NCI-H2196 (cell line): Measurements from ENCODE around the gene L3HYPDH.
"Not testable (repeated sequence)": the region's sequence is repeated elsewhere in the genome, so short reads cannot be mapped to it uniquely, and the experiment has no call there.

Experiments used
- DNase-seq: peaks from one replicate; lab custom pipeline; 2025; ENCODE audit not compliant: unreplicated experiment; lab: John Stamatoyannopoulos, UW

Gene L3HYPDH

GRCh38 chr14:59480166-59480565, 4.0 kb downstream of the L3HYPDH start:
- DNase-seq: no peak

DNA sequence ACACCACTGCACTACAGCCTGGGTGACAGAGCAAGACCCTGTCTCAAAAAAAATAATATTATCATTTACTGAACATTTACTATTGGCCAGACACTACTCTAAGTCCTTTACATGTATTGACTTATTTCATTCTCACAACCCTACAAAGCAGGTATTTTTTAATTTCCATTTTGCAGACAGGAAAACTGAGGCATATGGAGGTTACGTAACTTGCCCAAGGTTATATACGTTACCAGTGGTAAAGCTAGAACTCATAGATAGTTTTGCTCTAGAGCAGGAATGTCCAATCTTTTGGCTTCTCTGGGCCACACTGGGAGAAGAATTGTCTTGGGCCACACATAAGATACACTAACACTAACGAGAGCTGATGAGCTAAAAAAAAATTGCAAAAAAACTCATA, 5.7 kb downstream of the L3HYPDH start:
- no peak for DNase-seq

DNA sequence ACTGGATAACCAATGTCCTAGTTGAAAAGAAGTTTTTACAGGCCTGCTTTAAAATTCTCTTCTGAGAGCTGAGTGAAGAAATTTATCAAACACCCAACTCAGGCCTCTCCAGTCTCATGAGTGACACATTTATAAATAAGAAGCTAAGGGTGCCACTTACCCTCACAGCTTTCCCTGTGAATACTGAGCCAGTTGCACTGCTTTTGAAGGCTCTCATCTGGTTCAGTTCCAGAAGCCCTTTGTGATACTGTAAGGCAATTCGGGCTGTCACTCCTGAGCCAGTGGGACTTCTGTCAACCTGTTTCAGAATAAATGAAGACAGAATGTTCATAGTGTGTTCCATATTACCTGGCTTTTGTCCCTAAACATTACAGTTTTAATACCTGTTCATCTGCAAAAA, 8.5 kb downstream of the L3HYPDH start:
- DNase-seq: no peak

DNA sequence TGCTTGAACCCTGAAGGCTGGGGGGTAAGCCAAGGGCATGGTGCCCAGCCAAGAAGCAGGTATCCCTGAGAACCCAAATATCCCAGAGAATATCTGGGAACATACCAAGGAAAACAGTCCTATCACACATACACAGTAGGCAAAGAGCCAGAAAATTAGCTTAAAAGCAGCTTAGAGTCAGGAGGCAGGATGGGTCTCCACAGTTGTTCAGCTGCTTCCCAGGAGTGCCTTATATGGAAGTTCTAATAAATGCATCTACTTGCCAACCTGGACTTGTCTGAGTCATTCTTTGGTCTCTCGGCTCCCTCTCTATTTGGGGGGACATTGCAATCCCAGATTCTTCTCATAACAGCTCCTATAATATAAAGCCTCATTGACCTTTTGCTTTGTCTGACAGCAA, 10.0 kb downstream of the L3HYPDH start:
- no peak for DNase-seq

- DNase-seq: peak; percentile 49
Measured at GRCh38 chr14:59465316-59466135, 18.7 kb downstream of the L3HYPDH start, which contains the start of gene GPR135. GPR135 (minus strand) TSS chr14:59465380; CDS start chr14:59465226, 154 bp downstream.

- peak; percentile 49 for DNase-seq
Measured at GRCh38 chr14:59464486-59465315, 19.5 kb downstream of the L3HYPDH start.

DNA sequence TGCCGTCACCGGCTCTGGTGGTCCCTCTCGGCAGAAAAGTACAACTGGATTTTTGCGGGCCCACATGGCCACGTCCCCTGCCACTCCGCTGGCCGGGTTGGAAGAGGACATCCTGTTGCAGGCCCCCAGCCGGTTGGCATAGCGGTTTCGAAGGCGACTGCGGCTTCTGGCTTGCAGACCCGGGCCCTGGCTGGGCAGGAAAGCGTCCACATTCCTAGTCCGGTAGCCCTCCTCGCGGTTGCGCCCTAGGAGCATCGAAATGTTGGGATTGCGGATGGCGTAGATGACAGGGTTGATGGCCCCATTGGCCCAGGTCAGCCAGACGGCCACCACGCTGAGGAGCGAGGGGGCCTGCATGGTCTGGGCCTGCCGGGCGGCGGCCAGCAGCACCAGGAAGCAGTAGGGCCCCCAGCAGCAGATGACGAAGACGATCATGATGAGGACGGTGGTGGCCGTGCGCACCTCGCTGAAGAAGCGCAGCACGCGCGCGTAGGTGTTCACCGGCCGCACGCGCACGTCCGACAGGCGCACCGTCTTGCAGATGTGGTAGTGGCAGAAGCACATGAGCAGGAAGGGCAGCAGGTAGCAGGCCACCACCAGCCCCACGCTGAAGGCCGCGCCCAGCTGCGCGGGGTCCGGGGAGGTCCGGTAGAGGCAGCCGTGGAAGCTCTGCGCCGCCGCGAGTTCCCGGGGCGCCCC, 20.3 kb downstream of the L3HYPDH start:
- DNase-seq: no peak

GRCh38 chr14:59461891-59462290, 22.3 kb downstream of the L3HYPDH start:
- no peak for DNase-seq

DNA sequence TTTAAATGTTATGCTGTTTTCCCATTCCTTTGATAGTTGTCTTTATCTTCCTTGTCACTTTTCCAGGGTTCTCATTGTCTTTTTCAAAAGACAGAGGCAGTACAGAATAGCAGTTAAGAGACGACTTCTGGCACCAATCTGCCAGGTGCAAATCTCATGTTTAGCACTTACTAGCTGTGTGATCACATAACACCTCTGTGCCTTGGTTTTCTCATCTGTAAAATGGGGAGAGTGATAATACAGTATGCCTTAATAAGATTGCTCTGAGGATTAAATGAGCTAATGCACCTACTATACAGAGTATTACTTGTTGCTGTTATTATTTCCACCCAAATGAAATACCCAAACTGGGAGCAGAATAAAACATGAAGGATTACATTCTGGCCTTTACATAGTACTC, 23.8 kb downstream of the L3HYPDH start:
- no peak for DNase-seq

DNA sequence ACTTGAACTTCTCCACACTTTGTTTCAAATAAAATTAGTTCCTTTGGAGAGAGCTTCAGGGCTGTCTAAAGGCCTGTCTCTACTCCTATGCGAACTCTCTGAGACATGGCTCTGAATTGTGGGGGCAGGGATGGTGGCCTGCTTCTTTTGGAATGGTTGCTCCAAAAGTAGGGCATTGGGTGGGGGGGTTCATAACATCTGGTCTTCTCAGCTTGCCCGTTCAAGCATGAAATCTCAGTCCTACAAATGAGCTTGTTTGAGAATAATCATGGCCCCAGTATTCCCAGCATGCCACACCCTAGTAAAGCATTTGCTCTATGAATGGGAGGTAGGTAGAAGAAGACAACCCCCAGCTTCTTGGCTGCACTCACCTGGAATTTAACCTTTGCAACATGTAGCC, 25.7 kb downstream of the L3HYPDH start:
- DNase-seq: no peak

- no peak for DNase-seq
Measured at GRCh38 chr14:59455411-59455810, 28.8 kb downstream of the L3HYPDH start.

- no peak for DNase-seq
Measured at GRCh38 chr14:59454139-59454538, 30.1 kb downstream of the L3HYPDH start.

- no peak for DNase-seq
Measured at GRCh38 chr14:59451849-59452248, 32.4 kb downstream of the L3HYPDH start.

- DNase-seq: no peak
Measured at GRCh38 chr14:59450716-59451115, 33.5 kb downstream of the L3HYPDH start.

DNA sequence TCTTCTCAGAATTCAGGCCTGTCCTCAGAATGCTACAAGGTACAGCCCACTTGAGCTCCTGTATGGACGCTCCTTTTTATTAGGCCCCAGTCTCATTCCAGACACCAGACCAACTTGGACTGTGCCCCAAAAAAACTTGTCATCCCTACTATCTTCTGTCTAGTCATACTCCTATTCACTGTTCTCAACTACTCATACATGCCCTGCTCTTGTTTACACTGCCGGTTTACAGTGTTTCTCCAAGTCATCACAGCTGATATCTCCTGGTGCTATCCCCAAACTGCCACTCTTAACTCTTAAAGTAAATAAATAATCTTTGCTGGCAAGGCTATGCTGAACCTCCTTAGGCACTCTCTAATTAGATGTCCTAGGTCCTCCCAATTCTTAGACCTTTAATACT, 35.5 kb downstream of the L3HYPDH start:
- DNase-seq: not testable (repeated sequence)

GRCh38 chr14:59439256-59439965, 44.8 kb downstream of the L3HYPDH start:
- no peak for DNase-seq

DNA sequence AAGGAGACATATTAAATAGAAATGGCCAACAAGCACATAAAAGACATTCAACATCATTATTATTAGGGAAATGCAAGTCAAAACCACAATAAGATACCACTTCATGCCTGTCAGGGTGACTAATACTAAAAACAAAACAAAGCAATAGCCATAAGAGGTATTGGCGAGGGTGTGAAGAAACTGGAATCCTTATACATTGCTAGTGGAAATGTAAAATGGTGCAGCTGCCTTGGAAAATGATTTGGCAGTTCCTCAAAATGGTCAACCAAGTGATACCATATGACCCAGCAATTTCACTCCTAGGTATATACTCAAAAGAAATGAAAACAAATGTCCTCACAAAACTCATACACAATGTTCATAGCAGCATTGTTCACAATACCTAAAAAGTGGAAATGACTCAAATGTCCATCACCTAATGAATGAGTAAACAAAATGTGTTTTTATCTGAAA, 46.0 kb downstream of the L3HYPDH start:
- DNase-seq: no peak

- DNase-seq: no peak
Measured at GRCh38 chr14:59435987-59436386, 48.2 kb downstream of the L3HYPDH start.

GRCh38 chr14:59435101-59435500, 49.1 kb downstream of the L3HYPDH start:
- no peak for DNase-seq

- DNase-seq: no peak
Measured at GRCh38 chr14:59429790-59430189, 54.4 kb downstream of the L3HYPDH start.

DNA sequence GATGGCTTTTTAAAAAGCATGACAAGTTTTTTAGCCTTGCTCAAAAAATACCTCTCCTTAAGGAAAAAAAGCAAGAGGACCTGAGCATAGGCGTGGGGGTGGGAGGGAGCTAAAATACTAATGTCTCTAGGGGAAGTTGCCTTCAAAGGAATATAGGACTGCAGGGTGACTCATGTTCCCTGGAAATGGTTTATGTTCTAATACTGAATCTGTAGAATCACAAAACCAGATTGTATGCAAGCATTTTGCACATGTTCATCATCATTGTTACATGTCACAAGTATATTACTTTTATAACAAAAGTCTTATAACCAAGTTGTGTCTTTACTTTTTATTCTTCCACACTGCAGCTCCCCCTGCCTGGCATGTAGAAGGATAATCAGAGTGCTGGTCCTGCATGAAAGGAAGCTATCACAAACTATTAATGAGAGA, 55.6 kb downstream of the L3HYPDH start:
- DNase-seq: no peak
